KMS-11 (cell line): ENCODE results near the gene NEB.

Experiments used
- H2AFZ ChIP-seq: fragments of 200-600 bp; sonication (generic); 2 replicates; pipeline ENCODE4 v1.6.1; 2016; ENCODE audit warnings: antibody characterized with exemption, mixed run types, low read depth
- H3K27ac ChIP-seq: fragments of 200-600 bp; sonication (generic); 2 replicates; pipeline ENCODE4 v1.6.1; 2016; ENCODE audit warnings: mild to moderate bottlenecking, mixed run types
- H3K27me3 ChIP-seq: fragments of 200-600 bp; sonication (generic); 2 replicates; pipeline ENCODE4 v1.6.1; 2017; ENCODE audit warnings: mild to moderate bottlenecking, low read depth, mixed run types, moderate library complexity; ENCODE audit not compliant: insufficient read depth
- H3K36me3 ChIP-seq: fragments of 200-600 bp; sonication (generic); 2 replicates; pipeline ENCODE4 v1.6.1; 2017; ENCODE audit warnings: mild to moderate bottlenecking, mixed run types; ENCODE audit not compliant: insufficient read depth
- H3K4me1 ChIP-seq: fragments of 200-600 bp; sonication (generic); 2 replicates; pipeline ENCODE4 v1.6.1; 2016; ENCODE audit warnings: mild to moderate bottlenecking, low read depth, mixed run types; ENCODE audit not compliant: poor library complexity, severe bottlenecking
- H3K4me2 ChIP-seq: fragments of 200-600 bp; sonication (generic); 2 replicates; pipeline ENCODE4 v1.7.0; 2016; ENCODE audit warnings: mild to moderate bottlenecking, mixed run types
- H3K4me3 ChIP-seq: fragments of 200-600 bp; sonication (generic); IDR thresholded peaks from 2 replicates; pipeline ENCODE4 v1.6.1; 2017; ENCODE audit warnings: low read depth, low read length, mixed read lengths; ENCODE audit not compliant: insufficient read depth
- H3K79me2 ChIP-seq: fragments of 200-600 bp; sonication (generic); 2 replicates; pipeline ENCODE4 v1.6.1; 2016; ENCODE audit warnings: low read depth, mixed run types; ENCODE audit not compliant: insufficient read depth
- H3K9ac ChIP-seq: fragments of 200-600 bp; sonication (generic); 2 replicates; pipeline ENCODE4 v1.6.1; 2016; ENCODE audit warnings: mild to moderate bottlenecking, mixed run types
- H4K20me1 ChIP-seq: fragments of 200-600 bp; sonication (generic); 2 replicates; pipeline ENCODE4 v1.6.1; 2016; ENCODE audit warnings: mild to moderate bottlenecking, mixed run types; ENCODE audit not compliant: insufficient read depth
- CTCF ChIP-seq: fragments of 200-600 bp; sonication (generic); conservative IDR thresholded peaks from 2 replicates; pipeline ENCODE4 v1.6.1; 2017; ENCODE audit warnings: low read depth, mild to moderate bottlenecking, antibody characterized with exemption, low read length, moderate library complexity, mixed read lengths

NEB gene

GRCh38 chr2:151670846-151671597 lies 63.3 kb downstream of the NEB start:
- Histone ChIP-seq H3K27me3 (no peaks in the 10 kb centered on the region), H4K20me1 (no peaks in the 10 kb centered on the region), H3K4me1 (no peaks in the 10 kb centered on the region), H3K4me2 (no peak overlapping the region), H2AFZ (no peak overlapping the region), H3K36me3 (no peaks in the 10 kb centered on the region), H3K27ac (no peak overlapping the region), H3K79me2 (no peaks in the 10 kb centered on the region), H3K9ac (no peak overlapping the region), H3K4me3 (no peak overlapping the region)
- no peak for TF ChIP-seq CTCF

DNA sequence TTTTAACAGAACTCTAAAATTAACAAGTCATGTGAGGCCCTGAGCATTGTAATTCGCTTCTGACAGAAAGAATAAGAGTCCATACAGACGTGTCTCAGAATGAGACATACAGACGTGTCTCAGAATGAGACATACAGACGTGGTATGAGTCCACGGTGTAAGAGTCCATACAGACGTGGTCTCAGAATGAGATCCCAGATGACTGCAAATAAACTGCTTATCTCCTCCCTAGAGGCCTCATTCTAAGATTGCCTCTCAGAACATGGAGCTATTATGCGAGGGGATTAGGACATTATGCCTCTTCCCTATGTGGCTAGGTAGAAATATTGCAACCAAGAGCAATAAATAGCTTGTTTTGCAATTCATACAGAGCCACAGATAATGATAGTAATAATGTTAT lies 63.9 kb downstream of the NEB start:
- H3K4me1 ChIP-seq: no peaks in the 10 kb centered on the region
- H3K27me3 ChIP-seq: no peaks in the 10 kb centered on the region
- H4K20me1 ChIP-seq: no peaks in the 10 kb centered on the region
- H3K36me3 ChIP-seq: no peaks in the 10 kb centered on the region
- no peak overlapping the region for H3K4me2 ChIP-seq
- no peak overlapping the region for H3K9ac ChIP-seq
- no peaks in the 10 kb centered on the region for H3K79me2 ChIP-seq
- H3K4me3 ChIP-seq: no peak overlapping the region
- H3K27ac ChIP-seq: no peak overlapping the region
- no peak for TF ChIP-seq CTCF
- H2AFZ ChIP-seq: no peak overlapping the region

DNA sequence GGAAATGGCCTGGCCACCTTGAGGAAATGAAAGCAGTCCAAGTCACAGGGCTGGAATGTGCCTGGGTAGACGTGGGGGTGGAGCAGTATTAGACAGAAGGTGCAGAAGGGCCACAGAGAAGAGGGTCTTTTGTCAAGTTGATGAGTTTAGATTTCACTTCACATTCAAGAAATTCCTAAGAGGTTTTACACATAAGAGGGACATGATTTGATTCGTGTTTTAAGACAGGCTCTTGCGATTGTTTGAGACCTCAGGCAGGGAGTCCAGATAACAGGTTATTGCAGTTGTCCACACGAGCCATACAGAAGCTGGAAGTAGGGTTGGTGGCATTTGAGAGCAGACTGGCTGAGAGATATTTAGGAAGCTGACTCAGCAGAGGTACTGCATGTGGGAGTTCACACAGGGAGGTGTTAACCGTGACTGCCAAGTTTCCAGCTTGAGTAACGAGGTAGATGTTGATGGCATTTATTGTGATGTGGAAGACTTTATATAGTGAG lies 64.6 kb downstream of the NEB start:
- Histone ChIP-seq H3K79me2 (no peaks in the 10 kb centered on the region), H3K9ac (no peak overlapping the region), H3K27ac (no peak overlapping the region), H3K4me3 (no peak overlapping the region), H2AFZ (no peak overlapping the region), H3K4me1 (no peaks in the 10 kb centered on the region), H4K20me1 (no peaks in the 10 kb centered on the region), H3K27me3 (no peaks in the 10 kb centered on the region), H3K36me3 (no peaks in the 10 kb centered on the region), H3K4me2 (no peak overlapping the region)
- no peak for TF ChIP-seq CTCF

DNA sequence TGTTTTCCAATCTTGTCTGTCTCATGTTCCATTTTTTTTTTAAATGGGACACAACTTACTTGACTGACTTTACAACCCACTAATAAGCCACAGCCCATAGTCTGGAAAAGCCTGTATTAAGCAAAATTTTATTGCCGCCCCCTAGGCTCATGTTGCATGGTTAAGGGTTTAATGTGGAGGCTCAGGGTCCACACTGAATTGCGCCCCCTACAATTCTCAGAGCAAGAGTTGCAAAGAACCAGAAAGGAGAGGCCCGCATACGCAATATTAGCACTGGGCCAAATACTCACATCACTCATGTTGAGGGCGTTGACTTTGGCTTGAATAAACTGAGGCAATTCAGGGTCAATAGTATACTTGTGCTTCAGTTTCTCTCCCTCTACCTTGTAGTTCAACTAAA lies 65.5 kb downstream of the NEB start:
- Histone ChIP-seq H3K4me3 (no peak overlapping the region), H3K79me2 (no peaks in the 10 kb centered on the region), H4K20me1 (no peaks in the 10 kb centered on the region), H3K36me3 (no peaks in the 10 kb centered on the region), H3K4me1 (no peaks in the 10 kb centered on the region), H2AFZ (no peak overlapping the region), H3K27me3 (no peaks in the 10 kb centered on the region), H3K4me2 (no peak overlapping the region), H3K27ac (no peak overlapping the region), H3K9ac (no peak overlapping the region)
- no peak for TF ChIP-seq CTCF
